H1 (cell line): ENCODE measurements around the gene CMTM5. TPM values are rescaled to one million over a fixed set of nuclear protein-coding genes. Genes with fewer than 3 reads are reported as not detected.

Experiments
- CTCF ChIA-PET: fragments of 300-600 bp; sonication (Branson Sonifier 250); formaldehyde crosslinking; loops from one replicate; lab custom pipeline; 2021; ENCODE audit not compliant: partially characterized antibody; lab: Charles Lee
- POLR2A ChIA-PET: fragments of 300-600 bp; sonication (Branson Sonifier 250); formaldehyde crosslinking; loops from one replicate; lab custom pipeline; 2021; ENCODE audit warnings: inconsistent platforms; ENCODE audit not compliant: partially characterized antibody; lab: Charles Lee
- DNase-seq, 2 experiments: peaks; one replicate each; pipeline versions ENCODE4 v3.0.0 to v3.0.0-alpha.2; 2010 to 2022; ENCODE audit warnings: low spot score in 2 of 2, low read depth in 1 of 2, mixed read lengths in 1 of 2
- FAIRE-seq: peaks from 2 replicates; lab custom pipeline; 2011; peaks lifted over from hg19 to GRCh38; lab: Jason Lieb, UNC
- H2AFZ ChIP-seq: 2 replicates; pipeline ENCODE4 v1.8.1; 2012; ENCODE audit warnings: low read length, inconsistent platforms
- H2AK5ac ChIP-seq: 2 replicates; pipeline ENCODE4 v1.6.1; 2013; ENCODE audit warnings: low read depth, low read length
- H2BK120ac ChIP-seq: replicated peaks from 2 replicates; pipeline ENCODE3; 2013; ENCODE audit warnings: low read depth, low read length, inconsistent platforms
- H2BK12ac ChIP-seq: 2 replicates; pipeline ENCODE4 v1.6.1; 2013; ENCODE audit warnings: low read depth, low read length
- H2BK15ac ChIP-seq: 2 replicates; pipeline ENCODE4 v1.6.1; 2013; ENCODE audit warnings: low read length
- H2BK20ac ChIP-seq: 2 replicates; pipeline ENCODE4 v1.6.1; 2013; ENCODE audit warnings: low read length
- H2BK5ac ChIP-seq: 2 replicates; pipeline ENCODE4 v1.6.1; 2013; ENCODE audit warnings: low read depth, low read length
- H3K14ac ChIP-seq: 2 replicates; pipeline ENCODE4 v1.6.1; 2013; ENCODE audit warnings: inconsistent platforms; ENCODE audit not compliant: insufficient read length
- H3K18ac ChIP-seq: 2 replicates; pipeline ENCODE4 v1.6.1; 2013; ENCODE audit warnings: low read length; ENCODE audit errors: extremely low read depth
- H3K23ac ChIP-seq: 2 replicates; pipeline ENCODE4 v1.6.1; 2013; ENCODE audit warnings: inconsistent platforms; ENCODE audit not compliant: insufficient read length
- H3K23me2 ChIP-seq: 2 replicates; pipeline ENCODE4 v1.6.1; 2013; ENCODE audit warnings: low read depth, low read length
- H3K27ac ChIP-seq: 2 replicates; pipeline ENCODE4 v1.6.1; 2011; ENCODE audit warnings: low read depth, low read length, inconsistent platforms
- H3K27me3 ChIP-seq, 4 experiments: replicated peaks in 1 of 4; 1 replicate in 1 of 4; 2 replicates in 3 of 4; pipeline versions ENCODE4 v1.6.1 to v1.8.1; 2011 to 2013; ENCODE audit warnings: low read length in 3 of 4, mild to moderate bottlenecking in 3 of 4, inconsistent platforms in 2 of 4, mixed read lengths in 2 of 4, moderate library complexity in 1 of 4; ENCODE audit not compliant: control insufficient read depth in 3 of 4, insufficient read depth in 3 of 4; ENCODE audit errors: extremely low read depth in 1 of 4
- H3K36me3 ChIP-seq, 4 experiments: 2 replicates each; pipeline versions ENCODE4 v1.6.1 to v1.8.1; 2011 to 2013; ENCODE audit warnings: mild to moderate bottlenecking in 4 of 4, low read length in 3 of 4, moderate library complexity in 2 of 4, control low read depth in 1 of 4, inconsistent platforms in 1 of 4; ENCODE audit not compliant: insufficient read depth in 4 of 4, control insufficient read depth in 2 of 4
- H3K4ac ChIP-seq: replicated peaks from 2 replicates; pipeline ENCODE3; 2013; ENCODE audit warnings: low read length, low read depth, mixed read lengths, inconsistent platforms; ENCODE audit not compliant: insufficient read length
- H3K4me1 ChIP-seq, 4 experiments: replicated peaks in 1 of 4; 1 replicate in 1 of 4; 2 replicates in 3 of 4; pipeline versions ENCODE4 v1.6.1 to v1.8.1; 2011 to 2013; ENCODE audit warnings: low read length in 3 of 4, inconsistent platforms in 2 of 4, mixed read lengths in 1 of 4; ENCODE audit not compliant: insufficient read depth in 4 of 4, control insufficient read depth in 3 of 4
- H3K4me2 ChIP-seq, 2 experiments: 2 replicates each; pipeline versions ENCODE4 v1.6.1 to v1.8.1; 2011 to 2013; ENCODE audit warnings: low read depth in 2 of 2, low read length in 2 of 2, control low read depth in 1 of 2, inconsistent platforms in 1 of 2, mild to moderate bottlenecking in 1 of 2; ENCODE audit not compliant: insufficient read depth in 1 of 2
- H3K4me3 ChIP-seq, 4 experiments: fragments of 200-600, 300-600 bp in 1 of 4; sonication (generic), shearing (Covaris generic), sonication (Bioruptor Twin) in 1 of 4; 2 replicates each; pipeline versions ENCODE4 v1.5.1 to v1.8.1; 2011 to 2016; ENCODE audit warnings: low read length in 4 of 4, low read depth in 3 of 4, control low read depth in 2 of 4, inconsistent platforms in 2 of 4, mild to moderate bottlenecking in 2 of 4, mixed read lengths in 1 of 4, moderate library complexity in 1 of 4; ENCODE audit not compliant: insufficient read depth in 2 of 4; ENCODE audit errors: extremely low read depth in 1 of 4
- H3K56ac ChIP-seq: replicated peaks from 2 replicates; pipeline ENCODE3; 2013; ENCODE audit warnings: low read depth, mild to moderate bottlenecking, mixed read lengths, low read length, inconsistent platforms; ENCODE audit not compliant: insufficient read length
- H3K79me1 ChIP-seq: 2 replicates; pipeline ENCODE4 v1.6.1; 2013; ENCODE audit warnings: low read depth, low read length, control low read depth
- H3K79me2 ChIP-seq, 2 experiments: 2 replicates each; pipeline versions ENCODE4 v1.6.1 to v1.8.1; 2012 to 2013; ENCODE audit warnings: low read length in 2 of 2, mild to moderate bottlenecking in 2 of 2, inconsistent platforms in 1 of 2; ENCODE audit not compliant: insufficient read depth in 2 of 2, control insufficient read depth in 1 of 2
- H3K9ac ChIP-seq, 4 experiments: replicated peaks in 1 of 4; 1 replicate in 1 of 4; 2 replicates in 3 of 4; pipeline versions ENCODE4 v1.6.1 to v1.8.1; 2011 to 2013; ENCODE audit warnings: low read depth in 3 of 4, low read length in 3 of 4, control low read depth in 2 of 4, mild to moderate bottlenecking in 2 of 4, moderate library complexity in 2 of 4, inconsistent platforms in 1 of 4; ENCODE audit errors: extremely low read depth in 1 of 4
- H3K9me3 ChIP-seq, 2 experiments: 2 replicates each; pipeline versions ENCODE4 v1.6.1 to v1.8.1; 2012 to 2013; ENCODE audit warnings: mild to moderate bottlenecking in 2 of 2, moderate library complexity in 2 of 2, control low read depth in 1 of 2, inconsistent platforms in 1 of 2, low read depth in 1 of 2, low read length in 1 of 2, mixed read lengths in 1 of 2; ENCODE audit not compliant: insufficient read depth in 2 of 2
- H4K20me1 ChIP-seq, 2 experiments: replicated peaks in 1 of 2; 2 replicates each; pipeline versions ENCODE3 to v1.8.1; 2011 to 2013; ENCODE audit warnings: inconsistent platforms in 2 of 2, low read length in 2 of 2, mild to moderate bottlenecking in 1 of 2; ENCODE audit not compliant: insufficient read depth in 2 of 2, control insufficient read depth in 1 of 2
- H4K5ac ChIP-seq: 2 replicates; pipeline ENCODE4 v1.6.1; 2013; ENCODE audit warnings: low read length, low read depth, mixed read lengths, inconsistent platforms; ENCODE audit not compliant: insufficient read length
- H4K8ac ChIP-seq: 2 replicates; pipeline ENCODE4 v1.8.0; 2013; ENCODE audit warnings: mild to moderate bottlenecking, moderate library complexity, low read length, inconsistent platforms; ENCODE audit not compliant: insufficient read depth; ENCODE audit errors: extremely low read depth
- H4K91ac ChIP-seq: replicated peaks from 2 replicates; pipeline ENCODE3; 2013; ENCODE audit warnings: low read length, mixed read lengths, inconsistent platforms; ENCODE audit not compliant: insufficient read length
- KDM4A ChIP-seq: IDR thresholded peaks from one replicate; pipeline ENCODE4 v1.7.1; 2012; ENCODE audit warnings: low read depth, mild to moderate bottlenecking, moderate library complexity, low read length, inconsistent platforms; ENCODE audit not compliant: severe bottlenecking
- TEAD4 ChIP-seq: IDR thresholded peaks from 2 replicates; pipeline ENCODE4 v1.6.1; 2012; ENCODE audit warnings: low read depth, low read length, inconsistent platforms, mixed read lengths
- WGBS, 2 experiments: shearing (Covaris generic) in 1 of 2; methylation state at CpG; one replicate each; pipeline versions ENCODE4 v1.1.6 to v1.1.7; 2013 to 2015; ENCODE audit warnings: low lambda C conversion rate in 2 of 2, mixed read lengths in 2 of 2, inconsistent platforms in 1 of 2, low coverage in 1 of 2, missing lambda C conversion rate in 1 of 2; ENCODE audit not compliant: insufficient replicate concordance in 2 of 2, insufficient coverage in 1 of 2, insufficient read length in 1 of 2; ENCODE audit errors: extremely low coverage in 1 of 2, missing lambda C conversion rate in 1 of 2; 5-methylcytosine and 5-hydroxymethylcytosine counted together
- polyA plus RNA-seq, 7 experiments: library from polyadenylated mRNA; depleted of rRNA in 3 of 7; stranded (reverse) in 5 of 7; unstranded in 2 of 7; fragments of >200 nt in 5 of 7; fragments of 200-250 nt in 2 of 7; gene quantifications; 1 replicate in 5 of 7; 2 replicates in 1 of 7; 4 replicates in 1 of 7; pipeline versions ENCODE4 v1.2.1 to v1.2.3, GENCODE V29; 2011 to 2013; ENCODE audit warnings: missing spikeins in 2 of 7, mixed read lengths in 2 of 7
- total RNA-seq: library from RNA; stranded (reverse); fragmentation: NEBNext Ultra II Directional; extraction: Animal tissue kit (Norgen Biotek cat#: 25700); gene quantifications from 2 replicates; pipeline ENCODE4 v1.2.1, GENCODE V29; 2021

CMTM5 gene
- total and polyA plus RNA-seq, 2 of the 8 experiments (the other 6 are each of a cell fraction or from before 2014, with no cell fraction given), result 2.1 TPM; not detected in 1

GRCh38 chr14:23371865-23372264 is 5.0 kb upstream of the CMTM5 start:
- Histone ChIP-seq H3K9me3 (no peaks in the 10 kb centered on the region), H3K36me3 (no peaks in the 10 kb centered on the region), H2BK15ac (no peak overlapping the region), H3K56ac (no peak overlapping the region), H2AK5ac (no peak overlapping the region), H3K27ac (no peak overlapping the region), H3K4me2 (no peak overlapping the region), H3K79me2 (no peaks in the 10 kb centered on the region), H2AFZ (no peak overlapping the region), H2BK12ac (0 out of 2 replicates have a peak overlapping the region, but pooled peaks have one; percentile 23), H3K23me2 (peaks cover 1% of the 10 kb centered on the region; the same call in 1 of the 2 replicates), H2BK20ac (no peak overlapping the region), H2BK120ac (no peak overlapping the region), H3K14ac (no peak overlapping the region), H3K23ac (no peak overlapping the region), H2BK5ac (no peak overlapping the region), H3K4ac (no peak overlapping the region), H4K91ac (no peak overlapping the region), H3K4me3 (no peak overlapping the region), H3K4me1 (peaks cover under 1 to 10% (median 5%) of the 10 kb centered on the region in 4 experiments; a peak in 5 of 7 replicates), H3K18ac (no peak overlapping the region), H4K20me1 (no peaks in the 10 kb centered on the region), H4K8ac (no peak overlapping the region), H4K5ac (no peak overlapping the region), H3K79me1 (no peaks in the 10 kb centered on the region), H3K9ac (no peak overlapping the region), H3K27me3 (peaks cover 0 to 18% (median 10%) of the 10 kb centered on the region in 4 experiments; a peak in 6 of 7 replicates)
- ChIA-PET CTCF (interaction anchor here (15.0 kb wide), 1 partner anchor 11 kb away, joined by 333 read pairs; the partner anchor contains the start of genes EFS and SLC22A17), POLR2A (interaction anchor here (0.7 kb wide), 1 partner anchor 45 kb away, joined by 3 read pairs; no protein-coding TSS in a partner anchor)
- 82% methylated on average over 1 of the region's 1 CpG; no CpG with 5 or more reads in 1 of the 2 experiments for WGBS, 2 experiments
- FAIRE-seq, result no peak
- no peak for DNase-seq
- no peak for TF ChIP-seq KDM4A
- no peak for TF ChIP-seq TEAD4
